ENCODE data around the gene AFF3.

GRCh38 chr2:100140582-100140981 is 1.8 kb downstream of the AFF3 start:
- TF ChIP-seq POLR2A (IDR thresholded peaks at IDR 0.05): no peak
- no peak for TF ChIP-seq CTCF (IDR thresholded peaks at IDR 0.05)
- TF ChIP-seq POLR2AphosphoS5 (IDR thresholded peaks at IDR 0.05): no peak
